GM19240 (cell line): ENCODE data around the gene TMEM114.

Experiments used
- DNase-seq: peaks from one replicate; pipeline ENCODE4 v3.0.0; 2011; ENCODE audit warnings: low spot score; ENCODE audit not compliant: insufficient read length

The TMEM114 gene

DNA sequence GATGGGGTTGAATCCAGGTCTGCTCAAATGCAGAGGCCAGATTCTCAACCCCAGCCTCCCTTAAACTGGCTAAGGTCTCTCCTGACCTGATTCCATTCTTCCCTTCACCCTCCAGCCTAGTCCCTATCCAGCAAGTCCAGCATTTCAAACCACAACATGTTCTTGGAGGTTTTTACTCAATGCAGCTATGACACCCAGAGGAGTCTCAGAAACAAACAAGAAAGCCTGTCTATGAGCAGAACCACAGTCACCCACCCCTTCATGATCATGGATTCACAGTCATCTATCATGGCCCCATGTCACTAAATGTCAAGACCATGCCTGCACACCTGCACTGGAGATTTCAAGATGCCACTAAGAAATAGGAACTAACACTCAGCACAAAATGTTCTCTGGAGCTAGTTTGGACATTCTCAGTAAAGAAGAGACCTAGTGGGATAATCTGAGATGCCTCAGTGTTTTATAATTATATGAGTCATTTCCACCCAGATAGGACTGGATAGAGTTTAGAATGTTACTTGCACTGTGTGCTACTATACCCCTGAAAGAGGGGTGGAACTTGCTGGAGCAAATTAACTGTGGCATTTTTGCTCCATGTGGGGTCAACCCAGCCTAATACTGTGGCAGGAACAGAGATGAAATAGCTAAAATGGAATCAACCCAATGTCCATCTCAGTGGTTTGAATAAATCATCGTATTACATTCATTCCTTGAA lies 21.7 kb upstream of the TMEM114 start:
- no peak for DNase-seq

GRCh38 chr16:8611122-8611521 lies 20.8 kb upstream of the TMEM114 start:
- no peak for DNase-seq

DNA sequence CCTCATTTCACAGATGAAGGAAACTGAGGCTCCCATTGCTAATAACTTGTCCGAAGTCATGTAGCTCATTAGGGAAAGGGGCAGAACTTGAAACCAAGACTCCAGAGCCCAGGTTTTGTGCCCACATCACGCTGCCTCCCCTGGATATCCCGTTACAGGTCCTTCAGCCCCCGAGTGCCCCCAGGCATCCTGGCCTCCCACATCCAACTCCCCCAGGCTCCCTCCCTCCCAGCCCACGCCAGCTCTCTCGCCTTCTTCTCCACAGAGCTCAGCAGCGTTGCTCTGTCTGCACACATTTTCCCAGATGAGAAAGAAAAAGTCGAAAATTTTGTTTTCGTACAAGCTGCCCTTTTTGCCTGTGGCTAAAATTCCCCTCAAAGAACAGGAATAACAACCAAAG lies 16.9 kb upstream of the TMEM114 start:
- DNase-seq = no peak

DNA sequence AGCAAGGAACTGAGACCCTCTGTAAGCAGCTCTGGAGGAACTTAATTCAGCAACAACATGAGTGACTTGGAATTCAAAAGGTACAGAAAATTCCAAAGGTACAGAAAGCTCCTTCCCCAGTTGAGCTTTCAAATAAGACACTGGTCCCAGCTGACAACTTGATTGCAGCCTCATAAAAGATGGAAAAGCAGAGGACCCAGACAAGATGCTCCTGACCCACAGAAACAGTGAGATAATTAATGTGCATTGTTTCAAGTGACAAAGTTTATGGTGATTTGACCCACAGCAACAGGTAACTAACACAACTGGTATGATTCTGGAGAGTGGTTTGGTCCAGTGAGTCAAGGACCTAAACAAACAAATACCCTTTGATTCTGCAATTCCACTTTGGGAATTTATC lies 15.2 kb upstream of the TMEM114 start:
- no peak for DNase-seq

GRCh38 chr16:8600144-8600775 lies 9.9 kb upstream of the TMEM114 start:
- no peak for DNase-seq

GRCh38 chr16:8596581-8596980 lies 6.3 kb upstream of the TMEM114 start:
- no peak for DNase-seq

GRCh38 chr16:8595783-8596182 lies 5.5 kb upstream of the TMEM114 start:
- DNase-seq = no peak

DNA sequence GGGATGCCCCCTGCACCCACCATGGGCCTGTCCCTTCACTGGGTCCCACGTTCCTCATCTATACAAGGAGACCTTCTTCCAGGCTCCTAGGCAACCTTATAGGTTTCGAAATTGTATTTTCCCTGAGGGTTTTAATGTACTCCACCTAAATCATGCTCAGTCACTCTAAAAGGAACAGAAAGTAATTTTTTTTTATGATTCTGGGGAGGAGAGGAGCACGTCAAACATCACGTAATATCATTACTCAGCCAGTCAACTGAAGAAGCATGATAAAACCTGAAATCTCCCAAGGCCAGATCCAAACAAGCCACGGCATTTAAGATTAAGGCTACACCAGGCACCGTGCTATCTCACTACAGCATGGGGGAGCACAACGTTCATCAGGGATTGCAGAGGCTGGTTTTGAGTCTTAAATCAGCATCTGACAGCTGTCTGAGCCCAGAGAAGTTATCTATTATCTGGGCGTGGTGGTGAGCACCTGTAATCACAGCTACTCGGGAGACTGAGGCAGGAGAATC lies 3.9 kb upstream of the TMEM114 start:
- DNase-seq = no peak

GRCh38 chr16:8591451-8591850 lies 1.1 kb upstream of the TMEM114 start:
- DNase-seq = no peak

- DNase-seq = no peak
Observed at GRCh38 chr16:8590811-8591210, 500 bp upstream of the TMEM114 start.

GRCh38 chr16:8589057-8589899 lies 1.0 kb downstream of the TMEM114 start:
- no peak for DNase-seq

DNA sequence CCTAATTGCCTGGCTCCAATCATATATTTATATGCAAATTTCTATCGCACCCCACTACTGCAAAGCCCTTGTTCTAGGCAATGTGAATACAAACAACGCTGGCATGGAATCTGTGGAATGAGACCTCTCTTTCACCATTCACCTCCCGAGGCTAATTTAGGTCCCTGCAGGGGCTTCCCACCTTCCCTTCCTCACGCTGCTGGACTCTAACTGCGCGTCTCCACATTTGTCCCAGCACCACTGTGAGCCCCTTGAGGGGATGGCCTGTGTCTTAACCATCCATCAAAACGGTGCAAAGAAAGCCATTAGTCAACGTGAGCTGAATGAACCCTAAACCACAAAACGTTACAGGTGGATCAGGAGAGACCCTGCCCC lies 1.6 kb downstream of the TMEM114 start:
- DNase-seq = no peak

GRCh38 chr16:8587065-8587464 lies 3.2 kb downstream of the TMEM114 start:
- no peak for DNase-seq

GRCh38 chr16:8585857-8586256 lies 4.5 kb downstream of the TMEM114 start:
- no peak for DNase-seq

- DNase-seq = no peak
Observed at GRCh38 chr16:8585041-8585440, 5.3 kb downstream of the TMEM114 start.

DNA sequence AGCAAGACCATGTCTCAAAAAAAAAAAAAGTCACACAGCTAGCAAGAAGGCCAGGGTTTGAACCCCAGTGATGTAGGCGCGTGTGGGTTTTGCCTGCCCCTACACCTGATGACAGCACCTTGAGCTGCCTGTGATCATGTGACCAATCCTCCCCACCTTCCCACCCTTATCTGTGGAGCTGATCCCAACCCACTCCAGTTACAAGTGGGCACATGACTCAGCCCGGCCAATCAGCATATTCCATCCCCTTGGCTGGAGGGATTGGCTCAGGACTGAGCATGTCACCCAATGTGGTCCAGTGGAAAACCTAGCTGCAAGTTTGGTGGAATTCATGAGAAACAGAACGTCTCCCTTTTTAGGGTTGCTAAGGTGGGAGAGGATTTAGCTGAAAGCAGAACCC lies 6.6 kb downstream of the TMEM114 start:
- DNase-seq = no peak

GRCh38 chr16:8583199-8583598 lies 7.1 kb downstream of the TMEM114 start:
- DNase-seq = no peak

DNA sequence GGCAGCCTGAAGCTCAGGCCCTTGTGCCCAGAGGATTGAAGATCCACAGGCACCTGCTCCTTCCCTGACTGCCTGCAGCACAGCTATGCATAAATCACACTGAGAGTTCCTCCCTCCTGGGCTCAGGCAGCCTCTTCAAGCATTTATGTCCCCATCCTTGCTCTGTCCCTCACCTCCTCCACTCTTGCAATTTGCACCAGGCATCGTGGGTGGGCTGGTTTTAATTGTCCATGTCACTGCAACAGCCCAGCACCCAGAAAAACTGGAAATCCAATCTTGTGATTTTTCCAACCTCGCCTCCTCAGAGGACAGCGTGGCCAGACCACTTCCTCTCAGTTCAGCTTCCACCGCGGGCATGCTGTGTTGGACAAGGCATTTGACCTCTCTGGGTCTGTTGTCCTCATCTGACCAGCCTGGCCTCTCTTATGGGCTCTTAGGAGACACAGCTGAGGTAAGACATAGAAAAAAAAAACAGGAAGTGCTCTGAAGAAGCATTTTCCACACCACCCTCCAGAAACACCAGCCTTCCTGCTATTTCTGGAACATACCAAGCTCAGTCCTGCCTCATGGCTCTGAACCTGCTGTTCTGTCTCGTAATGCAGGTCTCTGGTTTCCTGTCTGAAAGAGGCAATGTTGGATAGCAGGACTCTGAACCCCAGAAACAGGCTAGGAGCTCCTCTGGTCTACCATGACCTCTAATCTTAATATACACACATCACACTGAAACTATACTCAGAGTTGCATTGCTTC lies 8.3 kb downstream of the TMEM114 start:
- DNase-seq = no peak

GRCh38 chr16:8579559-8579958 lies 10.8 kb downstream of the TMEM114 start:
- DNase-seq = no peak

DNA sequence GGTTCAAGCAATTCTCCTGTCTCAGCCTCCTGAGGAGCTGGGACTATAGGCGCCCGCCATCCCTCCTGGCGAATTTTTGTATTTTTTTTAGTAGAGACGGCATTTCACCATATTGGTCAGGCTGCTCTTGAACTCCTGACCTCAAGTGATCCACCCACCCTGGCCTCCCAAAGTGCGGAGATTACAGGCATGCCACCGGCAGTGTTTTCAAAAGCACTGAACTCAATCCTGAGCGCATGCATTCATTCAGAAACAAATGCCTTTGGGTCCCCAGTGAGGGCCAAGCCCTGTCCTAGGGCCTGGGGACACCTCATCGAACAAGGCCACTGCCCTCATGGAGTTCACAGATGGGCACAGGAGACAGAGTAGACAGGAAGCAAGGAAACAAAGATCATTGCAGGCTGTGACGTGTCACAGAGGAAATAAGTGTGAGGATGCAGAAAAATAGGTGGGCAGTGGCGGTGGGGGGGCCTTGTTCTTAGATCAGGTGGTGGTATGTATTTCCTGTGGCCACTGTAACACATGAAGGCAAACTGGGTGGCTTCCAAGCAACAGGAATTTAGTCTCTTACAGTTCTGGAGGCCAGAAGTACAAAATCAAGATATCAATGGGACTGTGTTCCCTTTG lies 12.5 kb downstream of the TMEM114 start:
- no peak for DNase-seq
